ENCODE results near the gene LETMD1. TPM values are rescaled to one million over a fixed set of nuclear protein-coding genes. Genes with fewer than 3 reads are reported as not detected.

LETMD1 gene
- total RNA-seq, 1 donor from 2014 or later: 25.3 TPM

DNA sequence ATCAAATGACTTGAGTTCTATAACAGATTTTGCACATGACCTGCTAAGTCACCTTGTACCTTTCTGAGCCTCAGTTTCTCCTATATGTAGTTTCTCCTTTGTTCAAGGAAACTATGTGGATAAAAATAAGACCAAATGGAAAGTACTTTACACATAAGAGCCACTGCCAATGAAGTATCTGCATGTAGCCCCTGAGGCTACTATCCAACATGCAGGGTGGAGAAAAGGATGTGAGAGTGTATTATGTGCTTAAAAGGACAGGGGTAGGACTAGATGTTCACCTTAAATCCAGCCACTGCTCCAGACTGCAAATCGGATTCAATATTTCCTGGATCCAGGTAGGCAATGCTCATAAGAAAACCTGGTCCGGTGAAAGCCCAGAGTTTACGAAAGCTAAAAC, 43.1 kb upstream of the LETMD1 start:
- Mint-ChIP-seq H3K4me1 (ENCODE audit: low read depth) (peaks cover 20% of the 10 kb centered on the region), H3K27me3 (ENCODE audit: low read depth) (no peaks in the 10 kb centered on the region), H3K36me3 (ENCODE audit: low read depth) (peaks cover 7% of the 10 kb centered on the region), H3K27ac (ENCODE audit: unreplicated experiment) (no peak overlapping the region), H3K4me3 (ENCODE audit: unreplicated experiment) (no peak overlapping the region), H3K9me3 (ENCODE audit: low read depth) (no peaks in the 10 kb centered on the region)
- DNase-seq (ENCODE audit: low spot score): no peak
- TF ChIP-seq, protein P1, sequence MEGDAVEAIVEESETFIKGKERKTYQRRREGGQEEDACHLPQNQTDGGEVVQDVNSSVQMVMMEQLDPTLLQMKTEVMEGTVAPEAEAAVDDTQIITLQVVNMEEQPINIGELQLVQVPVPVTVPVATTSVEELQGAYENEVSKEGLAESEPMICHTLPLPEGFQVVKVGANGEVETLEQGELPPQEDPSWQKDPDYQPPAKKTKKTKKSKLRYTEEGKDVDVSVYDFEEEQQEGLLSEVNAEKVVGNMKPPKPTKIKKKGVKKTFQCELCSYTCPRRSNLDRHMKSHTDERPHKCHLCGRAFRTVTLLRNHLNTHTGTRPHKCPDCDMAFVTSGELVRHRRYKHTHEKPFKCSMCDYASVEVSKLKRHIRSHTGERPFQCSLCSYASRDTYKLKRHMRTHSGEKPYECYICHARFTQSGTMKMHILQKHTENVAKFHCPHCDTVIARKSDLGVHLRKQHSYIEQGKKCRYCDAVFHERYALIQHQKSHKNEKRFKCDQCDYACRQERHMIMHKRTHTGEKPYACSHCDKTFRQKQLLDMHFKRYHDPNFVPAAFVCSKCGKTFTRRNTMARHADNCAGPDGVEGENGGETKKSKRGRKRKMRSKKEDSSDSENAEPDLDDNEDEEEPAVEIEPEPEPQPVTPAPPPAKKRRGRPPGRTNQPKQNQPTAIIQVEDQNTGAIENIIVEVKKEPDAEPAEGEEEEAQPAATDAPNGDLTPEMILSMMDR (IDR thresholded peaks at IDR 0.05): no peak

DNA sequence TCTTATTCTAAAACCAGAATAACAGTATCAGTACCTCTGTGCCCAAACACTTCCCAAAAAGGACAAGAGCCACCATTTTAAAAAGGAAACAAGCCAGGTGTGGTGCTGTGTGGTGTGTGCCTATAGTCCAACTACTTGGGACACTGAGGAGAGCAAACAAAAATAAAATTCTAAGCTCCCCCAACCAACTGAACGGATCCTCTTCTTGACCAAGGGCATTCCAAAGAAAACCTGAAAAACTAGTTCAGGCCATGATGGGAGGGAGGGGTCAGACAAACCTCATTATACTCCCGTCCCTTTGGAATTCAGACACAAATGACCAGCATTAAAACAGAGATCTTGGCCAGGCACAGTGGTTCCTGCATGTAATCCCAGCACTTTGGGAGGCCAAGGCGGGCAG, 42.5 kb upstream of the LETMD1 start:
- H3K4me1 Mint-ChIP-seq (ENCODE audit: low read depth): peaks cover 17% of the 10 kb centered on the region
- H3K4me3 Mint-ChIP-seq (ENCODE audit: unreplicated experiment): no peak overlapping the region
- H3K9me3 Mint-ChIP-seq (ENCODE audit: low read depth): no peaks in the 10 kb centered on the region
- TF ChIP-seq, protein P1 (IDR thresholded peaks at IDR 0.05): no peak
- DNase-seq (ENCODE audit: low spot score): no peak
- H3K36me3 Mint-ChIP-seq (ENCODE audit: low read depth): peaks cover 3% of the 10 kb centered on the region
- no peak overlapping the region for H3K27ac Mint-ChIP-seq (ENCODE audit: unreplicated experiment)
- no peaks in the 10 kb centered on the region for H3K27me3 Mint-ChIP-seq (ENCODE audit: low read depth)

DNA sequence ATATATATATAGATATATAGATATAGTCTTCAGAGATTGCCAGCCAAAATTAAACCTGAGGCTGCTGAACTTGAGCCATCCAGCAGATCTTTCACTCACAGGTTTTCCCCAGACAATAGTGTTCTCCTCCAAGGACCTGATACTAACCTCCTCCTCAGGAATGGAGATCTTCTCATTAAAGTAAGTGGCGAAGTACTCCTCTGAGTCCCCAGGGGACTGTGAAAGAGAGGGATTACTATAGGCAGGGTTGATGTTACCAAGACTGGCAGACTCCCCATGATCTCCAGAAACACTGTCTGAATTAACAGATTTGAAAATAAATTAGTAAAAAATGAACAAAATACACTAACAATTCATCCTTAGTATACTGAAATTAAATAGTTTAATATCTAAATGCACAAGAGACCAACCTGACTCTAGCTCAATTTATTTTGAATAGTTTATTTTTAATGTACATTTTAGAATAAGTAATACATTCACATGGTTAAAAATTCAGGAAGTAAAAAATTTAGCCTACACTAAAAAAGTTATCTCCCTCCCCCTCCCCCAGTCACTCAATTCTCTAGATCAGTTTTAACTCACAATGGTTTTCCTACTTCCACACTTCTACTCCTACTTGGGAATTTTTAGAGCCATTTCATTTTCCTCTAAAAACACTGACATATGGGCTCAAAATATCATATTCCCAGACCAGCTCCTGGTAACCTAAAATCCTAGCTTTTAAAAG, 39.6 kb upstream of the LETMD1 start:
- H3K4me1 Mint-ChIP-seq (ENCODE audit: low read depth): peaks cover 29% of the 10 kb centered on the region
- no peak overlapping the region for H3K4me3 Mint-ChIP-seq (ENCODE audit: unreplicated experiment)
- TF ChIP-seq, protein P1 (IDR thresholded peaks at IDR 0.05): no peak
- no peak for DNase-seq (ENCODE audit: low spot score)
- no peaks in the 10 kb centered on the region for H3K9me3 Mint-ChIP-seq (ENCODE audit: low read depth)
- H3K27ac Mint-ChIP-seq (ENCODE audit: unreplicated experiment): peak overlapping the region; percentile 13
- no peaks in the 10 kb centered on the region for H3K27me3 Mint-ChIP-seq (ENCODE audit: low read depth)
- peaks cover 3% of the 10 kb centered on the region for H3K36me3 Mint-ChIP-seq (ENCODE audit: low read depth)

DNA sequence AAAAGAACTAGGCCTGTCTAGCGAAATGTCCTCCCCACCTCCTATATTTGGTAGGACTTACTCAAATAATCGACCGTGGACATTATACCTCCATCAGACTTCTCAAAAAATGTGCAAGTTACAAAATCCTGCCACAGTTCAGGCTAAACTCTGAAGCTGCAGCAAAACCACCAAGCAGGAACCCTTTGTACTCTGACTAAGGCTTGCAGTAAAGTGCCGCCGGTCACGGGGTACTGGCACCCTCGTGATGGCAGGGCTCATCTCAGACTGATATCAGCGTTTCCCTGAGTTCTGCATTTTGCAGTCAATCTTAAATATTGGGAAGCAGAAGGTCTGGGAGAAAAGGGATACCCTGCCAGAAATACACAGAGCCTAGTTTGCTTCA, 39.1 kb upstream of the LETMD1 start:
- Mint-ChIP-seq H3K27ac (ENCODE audit: unreplicated experiment) (peak overlapping the region; percentile 13), H3K9me3 (ENCODE audit: low read depth) (no peaks in the 10 kb centered on the region), H3K4me1 (ENCODE audit: low read depth) (peaks cover 24% of the 10 kb centered on the region), H3K4me3 (ENCODE audit: unreplicated experiment) (no peak overlapping the region), H3K36me3 (ENCODE audit: low read depth) (peaks cover 3% of the 10 kb centered on the region), H3K27me3 (ENCODE audit: low read depth) (no peaks in the 10 kb centered on the region)
- TF ChIP-seq, protein P1 (IDR thresholded peaks at IDR 0.05): no peak
- DNase-seq (ENCODE audit: low spot score): no peak

DNA sequence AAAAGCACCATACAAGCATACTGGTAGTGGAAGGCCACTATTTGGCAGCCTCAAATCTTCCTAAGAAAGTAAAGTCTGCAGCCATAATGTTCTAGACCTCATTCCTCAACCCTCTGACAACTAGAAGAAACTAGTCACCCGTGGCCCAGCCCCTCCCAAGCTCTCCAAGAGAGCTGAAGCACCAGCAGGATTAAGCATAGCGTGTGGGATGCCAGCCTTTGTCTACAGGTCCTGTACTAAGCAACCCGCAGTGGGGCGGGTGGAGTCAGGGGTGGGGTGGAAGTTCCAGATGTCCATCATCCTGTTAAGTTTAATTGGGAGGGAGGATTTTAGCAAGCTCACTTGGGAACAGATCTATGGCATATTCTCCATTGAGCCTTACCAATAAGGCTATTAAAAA, 36.2 kb upstream of the LETMD1 start:
- H3K4me3 Mint-ChIP-seq (ENCODE audit: unreplicated experiment): no peak overlapping the region
- DNase-seq (ENCODE audit: low spot score): no peak
- no peak overlapping the region for H3K27ac Mint-ChIP-seq (ENCODE audit: unreplicated experiment)
- H3K4me1 Mint-ChIP-seq (ENCODE audit: low read depth): peaks cover 19% of the 10 kb centered on the region
- H3K36me3 Mint-ChIP-seq (ENCODE audit: low read depth): peaks cover 1% of the 10 kb centered on the region
- no peaks in the 10 kb centered on the region for H3K9me3 Mint-ChIP-seq (ENCODE audit: low read depth)
- no peaks in the 10 kb centered on the region for H3K27me3 Mint-ChIP-seq (ENCODE audit: low read depth)
- TF ChIP-seq, protein P1 (IDR thresholded peaks at IDR 0.05): no peak

Measured in chondrocyte (in vitro differentiated cells).